Pancreas (tissue), 10 donors: ENCODE measurements around the gene DNAJC1. TPM values are rescaled to one million over a fixed set of nuclear protein-coding genes. Genes with fewer than 3 reads are reported as not detected.
A peak's percentile ranks its signal among the peaks of the same experiment; 100 is the strongest.
"Not testable (repeated sequence)": the region's sequence is repeated elsewhere in the genome, so short reads cannot be mapped to it uniquely, and the experiment has no call there.

Source experiments
- ATAC-seq, 4 donors: fragments of 200-7000 bp; cut with Tn5 transposase; one replicate each; pipeline versions ENCODE4 v1.8.0 to v1.9.1; 2020; ENCODE audit warnings: mild to moderate bottlenecking in 4 of 4, moderate library complexity in 4 of 4
- DNase-seq, 6 donors: peaks; one replicate each; pipeline ENCODE4 v3.0.0-alpha.2; 2020
- FAIRE-seq: peaks from 2 replicates; lab custom pipeline; 2012; peaks lifted over from hg19 to GRCh38; lab: Jason Lieb, UNC
- H3K27ac ChIP-seq, 4 donors: fragments of 200-600 bp; sonication (generic); 1 replicate in 3 of 4; 2 replicates in 1 of 4; pipeline versions ENCODE4 v1.5.0 to v1.8.0; 2020
- H3K27me3 ChIP-seq, 4 donors: fragments of 200-600 bp; one replicate each; pipeline ENCODE4 v1.8.0; 2021
- H3K36me3 ChIP-seq, 3 donors: fragments of 200-600 bp; sonication (generic) in 1 of 3; one replicate each; pipeline versions ENCODE4 v1.5.0 to v1.8.0; 2020 to 2021
- H3K4me1 ChIP-seq, 3 donors: fragments of 200-600 bp; one replicate each; pipeline ENCODE4 v1.8.0; 2021
- H3K4me3 ChIP-seq, 4 donors: fragments of 200-600 bp; sonication (generic) in 2 of 4; one replicate each; pipeline versions ENCODE4 v1.5.0 to v1.8.0; 2020 to 2021
- H3K9me3 ChIP-seq, 4 donors: fragments of 200-600 bp; one replicate each; pipeline ENCODE4 v1.8.0; 2021
- WGBS, 2 donors: extraction: QIAGEN DNeasy Blood & Tissue Kit; methylation state at CpG; one replicate each; pipeline ENCODE4 v1.1.7; 2013; 5-methylcytosine and 5-hydroxymethylcytosine counted together
- intact Hi-C, 3 donors: fragments of 100-400 bp; cut with DNase I; formaldehyde crosslinking; loops; one replicate each; pipeline versions ENCODE4 v1.11.1 to v1.14.2; 2022
- polyA plus RNA-seq, 2 donors: library from polyadenylated mRNA; stranded (reverse); fragments of 200-250 nt; gene quantifications; one replicate each; pipeline ENCODE4 v1.2.3, GENCODE V29; 2013
- total RNA-seq, 6 donors: library from RNA; stranded (reverse); fragmentation: NEBNext Ultra II Directional in 4 of 6; extraction: Animal tissue kit (Norgen Biotek cat#: 25700) in 4 of 6; gene quantifications; one replicate each; pipeline versions ENCODE4 v1.2.1 to v1.2.4, GENCODE V29; 2021 to 2023
- TF ChIP-seq, protein P1 (sequence below), 4 donors: fragments of 200-600 bp; sonication (generic) in 3 of 4; IDR thresholded peaks; one replicate each; pipeline versions ENCODE4 v1.5.0 to v1.8.0; 2021; ENCODE audit warnings: antibody characterized with exemption in 4 of 4
- donor health status: healthy with polysubstance abuse.
- donor health status: DM: no; HTN: no; CAD: no; lungs with moderate emphysema.
- donor health status: DM: no; HTN: no; CAD: no.
- donor health status: control.
- donor health status: control.
- donor health status: Bipolar disorder and iron deficiency.
- donor health status: DM: yes; HTN: yes; CAD: no.
- donor health status: DM: no; HTN: no; CAD: no.
- donor health status: DM: no; HTN: no; CAD: no.
- donor health status: DM: yes; HTN: yes; CAD: no.

The DNAJC1 gene
- total and polyA plus RNA-seq, 8 donors = 16.7 to 30.7 (median 22.7) TPM

DNA sequence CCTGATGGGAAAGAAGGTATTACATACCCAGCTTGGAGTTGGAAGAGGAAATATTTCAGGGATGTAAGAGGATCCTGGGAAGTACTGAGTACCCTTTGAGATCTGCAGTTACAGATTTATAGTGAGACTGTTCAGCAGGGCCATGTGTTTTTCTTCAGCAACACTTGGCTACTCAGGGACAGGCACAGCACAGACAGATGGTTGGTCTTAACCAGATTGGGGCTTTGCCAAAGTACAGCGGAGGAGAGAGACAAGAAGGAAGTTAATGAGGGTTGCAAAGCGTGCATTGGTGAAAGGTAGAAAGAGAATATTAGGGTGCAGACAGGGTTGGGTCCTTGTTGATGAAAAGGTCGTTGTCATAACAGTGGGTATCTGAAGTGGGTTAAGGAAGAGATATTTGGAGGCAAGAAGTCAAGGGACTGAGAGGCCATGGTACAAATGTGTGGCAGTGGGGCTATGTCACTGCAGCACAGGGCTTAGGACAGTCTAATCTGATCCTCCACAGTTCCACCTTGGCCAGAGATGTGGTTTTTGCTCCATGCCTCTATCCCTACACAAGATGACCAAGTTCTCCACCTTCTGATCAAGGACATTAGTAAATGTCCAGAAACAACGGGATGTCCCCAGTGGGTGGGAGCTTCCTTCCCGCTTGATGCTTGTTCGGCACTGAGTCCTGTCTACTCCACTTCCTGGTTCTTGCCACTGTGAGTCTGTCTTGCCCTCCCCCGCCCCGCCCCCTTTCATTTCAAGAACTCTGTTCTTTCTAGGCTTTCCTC lies 18.9 kb upstream of the DNAJC1 start:
- H3K9me3 ChIP-seq = no peaks in the 10 kb centered on the region
- FAIRE-seq (no peak), ATAC-seq (no peak), DNase-seq (no peak)
- H3K36me3 ChIP-seq = no peaks in the 10 kb centered on the region
- TF ChIP-seq, protein P1, sequence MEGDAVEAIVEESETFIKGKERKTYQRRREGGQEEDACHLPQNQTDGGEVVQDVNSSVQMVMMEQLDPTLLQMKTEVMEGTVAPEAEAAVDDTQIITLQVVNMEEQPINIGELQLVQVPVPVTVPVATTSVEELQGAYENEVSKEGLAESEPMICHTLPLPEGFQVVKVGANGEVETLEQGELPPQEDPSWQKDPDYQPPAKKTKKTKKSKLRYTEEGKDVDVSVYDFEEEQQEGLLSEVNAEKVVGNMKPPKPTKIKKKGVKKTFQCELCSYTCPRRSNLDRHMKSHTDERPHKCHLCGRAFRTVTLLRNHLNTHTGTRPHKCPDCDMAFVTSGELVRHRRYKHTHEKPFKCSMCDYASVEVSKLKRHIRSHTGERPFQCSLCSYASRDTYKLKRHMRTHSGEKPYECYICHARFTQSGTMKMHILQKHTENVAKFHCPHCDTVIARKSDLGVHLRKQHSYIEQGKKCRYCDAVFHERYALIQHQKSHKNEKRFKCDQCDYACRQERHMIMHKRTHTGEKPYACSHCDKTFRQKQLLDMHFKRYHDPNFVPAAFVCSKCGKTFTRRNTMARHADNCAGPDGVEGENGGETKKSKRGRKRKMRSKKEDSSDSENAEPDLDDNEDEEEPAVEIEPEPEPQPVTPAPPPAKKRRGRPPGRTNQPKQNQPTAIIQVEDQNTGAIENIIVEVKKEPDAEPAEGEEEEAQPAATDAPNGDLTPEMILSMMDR (IDR thresholded peaks at IDR 0.05) = no peak
- intact Hi-C loops = no loop called here
- WGBS, 2 donors = 67 to 71% methylated on average over 8 of the region's 8 CpGs
- H3K27ac ChIP-seq = no peak overlapping the region
- no peaks in the 10 kb centered on the region for H3K27me3 ChIP-seq
- peaks cover 0 to under 1% (median 0%) of the 10 kb centered on the region in 3 donors for H3K4me1 ChIP-seq
- H3K4me3 ChIP-seq = no peak overlapping the region

- H3K9me3 ChIP-seq, intact Hi-C loops, DNase-seq, ATAC-seq, FAIRE-seq, H3K4me3 ChIP-seq, H3K27ac ChIP-seq, H3K36me3 ChIP-seq, H3K27me3 ChIP-seq, H3K4me1 ChIP-seq: not testable (repeated sequence)
- 79 to 89% methylated on average over 3 of the region's 3 CpGs for WGBS, 2 donors
These were observed 17.6 kb upstream of the DNAJC1 start for GRCh38 chr10:22021144-22021543.

DNA sequence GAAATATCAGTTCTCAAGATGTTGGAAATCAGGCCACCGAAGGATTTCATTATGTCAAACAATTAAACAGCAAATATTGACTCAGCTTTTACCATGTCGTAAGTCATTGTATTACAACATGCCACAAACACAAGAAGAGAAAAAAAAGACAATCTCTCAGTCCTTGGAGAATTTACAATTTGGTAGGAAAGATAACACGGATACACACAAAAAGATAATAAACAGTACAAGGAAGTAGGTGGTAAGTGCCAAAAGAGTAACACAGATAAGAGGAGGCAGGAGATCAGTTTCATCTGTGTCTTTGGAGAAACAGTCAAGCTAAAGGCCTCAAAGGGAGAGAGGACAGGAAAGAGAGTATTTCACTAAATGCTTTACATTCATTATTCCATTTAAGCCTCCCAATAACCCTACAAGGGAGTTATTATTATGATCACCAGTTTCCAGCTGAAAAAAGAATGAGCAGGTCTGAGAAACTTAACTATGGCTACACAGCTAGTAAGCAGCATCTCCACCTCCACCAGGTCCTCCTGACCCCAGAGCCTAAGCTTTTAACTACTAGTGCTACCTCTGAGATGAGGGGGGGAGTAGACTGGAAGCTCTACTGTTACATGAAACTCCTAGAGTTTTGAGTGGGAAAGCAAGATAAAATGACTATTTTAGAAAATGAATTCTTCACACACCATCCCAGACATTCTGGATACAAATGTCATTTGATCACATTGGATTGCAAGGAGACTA lies 13.9 kb upstream of the DNAJC1 start:
- no peak overlapping the region for H3K27ac ChIP-seq
- TF ChIP-seq, protein P1 (IDR thresholded peaks at IDR 0.05) = no peak

DNA sequence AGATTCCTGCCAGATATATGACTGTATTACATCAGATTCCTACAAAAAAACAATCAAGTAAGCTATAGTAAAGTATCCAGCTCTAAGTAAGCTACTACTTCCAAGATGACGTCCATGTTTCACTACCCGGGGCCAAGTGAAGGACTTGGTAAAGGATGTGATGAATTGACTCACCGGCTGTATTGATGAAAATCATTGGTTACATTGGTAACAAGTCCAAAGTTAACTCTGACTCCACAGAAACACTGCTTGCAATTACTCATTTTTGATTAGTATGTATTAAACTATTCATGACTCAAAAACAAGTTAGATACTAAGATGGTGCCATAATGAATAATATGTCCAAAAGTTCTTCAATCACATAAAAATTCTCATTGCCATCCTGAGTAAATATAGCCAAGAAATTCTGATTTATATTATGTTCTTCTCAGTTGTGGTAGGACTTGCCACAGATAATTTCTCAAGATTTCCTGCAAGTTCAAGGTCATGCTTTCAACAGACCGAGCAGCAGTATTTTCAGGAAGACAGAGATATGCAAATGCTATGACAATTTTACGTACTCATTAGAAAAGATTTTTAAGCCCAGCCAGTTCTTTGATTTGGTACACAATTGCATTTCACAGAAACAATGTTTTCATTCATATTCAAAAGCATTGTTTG lies 12.6 kb upstream of the DNAJC1 start:
- Histone ChIP-seq H3K4me1 (peaks cover 0 to 5% (median 0%) of the 10 kb centered on the region in 3 donors), H3K4me3 (no peak overlapping the region), H3K36me3 (no peaks in the 10 kb centered on the region), H3K27ac (no peak overlapping the region), H3K9me3 (no peaks in the 10 kb centered on the region), H3K27me3 (no peaks in the 10 kb centered on the region)
- WGBS, 2 donors = 69 to 71% methylated on average over 5 of the region's 5 CpGs
- ATAC-seq (no peak), DNase-seq (no peak), FAIRE-seq (no peak)
- TF ChIP-seq, protein P1 (IDR thresholded peaks at IDR 0.05) = no peak
- intact Hi-C loops = no loop called here

More for the DNA sequence above, 13.9 kb upstream of the DNAJC1 start:
- FAIRE-seq = no peak
- H3K4me1 ChIP-seq = peaks cover 0 to 5% (median 0%) of the 10 kb centered on the region in 3 donors
- WGBS, 2 donors = 12 to 15% methylated on average over 3 of the region's 3 CpGs
- no peaks in the 10 kb centered on the region for H3K27me3 ChIP-seq
- no peak overlapping the region for H3K4me3 ChIP-seq
- no peaks in the 10 kb centered on the region for H3K36me3 ChIP-seq
- no peak for DNase-seq
- intact Hi-C loops = no loop called here
- H3K9me3 ChIP-seq = no peaks in the 10 kb centered on the region
- ATAC-seq = no peak

- ATAC-seq (peak in 1 of 4 donors; percentile 45), FAIRE-seq (peak; percentile 90), DNase-seq (no peak)
- Histone ChIP-seq H3K27ac (no peak overlapping the region), H3K9me3 (no peaks in the 10 kb centered on the region), H3K36me3 (no peaks in the 10 kb centered on the region), H3K4me1 (no peaks in the 10 kb centered on the region), H3K4me3 (no peak overlapping the region), H3K27me3 (no peaks in the 10 kb centered on the region)
- 23 to 36% methylated on average over 1 of the region's 1 CpG for WGBS, 2 donors
- intact Hi-C loops = no loop called here
- TF ChIP-seq, protein P1 (IDR thresholded peaks at IDR 0.05) = peak in 3 of 4 donors; percentile 9 to 54 (median 42)
These were observed 7.5 kb upstream of the DNAJC1 start for GRCh38 chr10:22010973-22011408.
